ENCODE measurements around the gene CACNA1C.

CACNA1C gene

GRCh38 chr12:2165021-2165420, 112.2 kb downstream of the CACNA1C start:
- no peak for DNase-seq (ENCODE audit: low read depth, low spot score)
- H3K27ac ChIP-seq, result no peak overlapping the region

- DNase-seq (ENCODE audit: low read depth, low spot score), result no peak
- no peak overlapping the region for H3K27ac ChIP-seq
Measured at GRCh38 chr12:2165927-2166326, 113.1 kb downstream of the CACNA1C start.

GRCh38 chr12:2166696-2167095, 113.9 kb downstream of the CACNA1C start:
- no peak overlapping the region for H3K27ac ChIP-seq
- DNase-seq (ENCODE audit: low read depth, low spot score), result no peak

GRCh38 chr12:2167231-2167630, 114.4 kb downstream of the CACNA1C start:
- no peak for DNase-seq (ENCODE audit: low read depth, low spot score)
- H3K27ac ChIP-seq, result no peak overlapping the region

- DNase-seq (ENCODE audit: low read depth, low spot score), result peak; percentile 52
- no peak overlapping the region for H3K27ac ChIP-seq
Measured at GRCh38 chr12:2168808-2169207, 116.0 kb downstream of the CACNA1C start.

GRCh38 chr12:2169489-2169888, 116.7 kb downstream of the CACNA1C start:
- no peak overlapping the region for H3K27ac ChIP-seq
- DNase-seq (ENCODE audit: low read depth, low spot score), result no peak

GRCh38 chr12:2169940-2170339, 117.2 kb downstream of the CACNA1C start:
- DNase-seq (ENCODE audit: low read depth, low spot score), result no peak
- H3K27ac ChIP-seq, result no peak overlapping the region

- DNase-seq (ENCODE audit: low read depth, low spot score), result no peak
- no peak overlapping the region for H3K27ac ChIP-seq
Measured at GRCh38 chr12:2170376-2170775, 117.6 kb downstream of the CACNA1C start.

GRCh38 chr12:2171672-2172426, 119.1 kb downstream of the CACNA1C start:
- no peak overlapping the region for H3K27ac ChIP-seq
- DNase-seq (ENCODE audit: low read depth, low spot score), result no peak

- H3K27ac ChIP-seq, result no peak overlapping the region
- no peak for DNase-seq (ENCODE audit: low read depth, low spot score)
Measured at GRCh38 chr12:2172491-2173214, 119.9 kb downstream of the CACNA1C start.

GRCh38 chr12:2173971-2174370, 121.2 kb downstream of the CACNA1C start:
- DNase-seq (ENCODE audit: low read depth, low spot score), result no peak

GRCh38 chr12:2177003-2177402, 124.2 kb downstream of the CACNA1C start:
- H3K27ac ChIP-seq, result no peak overlapping the region
- no peak for DNase-seq (ENCODE audit: low read depth, low spot score)

More at GRCh38 chr12:2173971-2174370, 121.2 kb downstream of the CACNA1C start:
- no peak overlapping the region for H3K27ac ChIP-seq

- DNase-seq (ENCODE audit: low read depth, low spot score), result no peak
- H3K27ac ChIP-seq, result no peak overlapping the region
Measured at GRCh38 chr12:2177751-2178150, 125.0 kb downstream of the CACNA1C start.

GRCh38 chr12:2179058-2179457, 126.3 kb downstream of the CACNA1C start:
- no peak for DNase-seq (ENCODE audit: low read depth, low spot score)
- no peak overlapping the region for H3K27ac ChIP-seq

- DNase-seq (ENCODE audit: low read depth, low spot score), result peak; percentile 18
- H3K27ac ChIP-seq, result no peak overlapping the region
Measured at GRCh38 chr12:2179953-2180736, 127.4 kb downstream of the CACNA1C start.

- H3K27ac ChIP-seq, result no peak overlapping the region
- no peak for DNase-seq (ENCODE audit: low read depth, low spot score)
Measured at GRCh38 chr12:2180737-2181082, 127.9 kb downstream of the CACNA1C start.

- no peak overlapping the region for H3K27ac ChIP-seq
- DNase-seq (ENCODE audit: low read depth, low spot score), result no peak
Measured at GRCh38 chr12:2183556-2184541, 131.1 kb downstream of the CACNA1C start.

- no peak for DNase-seq (ENCODE audit: low read depth, low spot score)
- no peak overlapping the region for H3K27ac ChIP-seq
Measured at GRCh38 chr12:2185751-2186341, 133.1 kb downstream of the CACNA1C start.

- no peak for DNase-seq (ENCODE audit: low read depth, low spot score)
- H3K27ac ChIP-seq, result no peak overlapping the region
Measured at GRCh38 chr12:2187195-2187945, 134.6 kb downstream of the CACNA1C start.
